Measurements from ENCODE around the gene NAGPA. TPM values are rescaled to one million over a fixed set of nuclear protein-coding genes. Genes with fewer than 3 reads are reported as not detected.

Gene NAGPA
- total RNA-seq, 1 experiment from 2014 or later: 12.6 TPM

DNA sequence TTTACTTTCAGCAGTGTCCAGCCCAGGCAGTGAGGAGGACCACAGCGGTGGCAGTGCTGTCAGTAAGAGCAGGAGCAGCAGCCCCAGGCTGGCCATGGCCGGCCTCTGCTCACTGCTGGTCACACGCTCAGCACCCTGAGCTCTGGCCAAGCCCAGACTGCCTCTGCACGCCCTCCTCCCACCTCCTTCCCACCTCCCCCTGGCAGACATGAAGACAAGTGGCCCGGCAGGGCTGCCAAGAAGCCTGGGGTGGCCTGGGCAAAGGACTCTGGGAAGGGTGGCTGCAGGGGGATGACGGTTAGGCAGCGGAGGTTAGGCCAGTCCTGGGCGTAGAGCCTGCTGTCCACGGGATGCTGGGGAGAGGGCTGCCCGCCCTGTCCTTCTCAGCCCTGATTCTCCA, 32.1 kb upstream of the NAGPA start, which contains the start of gene C16orf89:
C16orf89 (minus strand) TSS at position 144 of the 400 bp plus-strand sequence; CDS start at position 96, 48 bp downstream.
- Histone ChIP-seq H3K9me2 (replicated peaks; ENCODE audit: insufficient read depth, low read length) (no peaks in the 10 kb centered on the region), H4K20me1 (ENCODE audit: insufficient read depth, low read depth, low read length) (no peaks in the 10 kb centered on the region), H3K27me3 (ENCODE audit: low read length) (no peaks in the 10 kb centered on the region), H3K4me3 (ENCODE audit: low read length) (no peak within 1 kb of the TSS), H3K9me3 (ENCODE audit: low read length) (no peaks in the 10 kb centered on the region), H3K4me1 (ENCODE audit: low read length) (peaks cover 6% of the 10 kb centered on the region; the same call in 1 of the 2 replicates), H3K27ac (ENCODE audit: low read length) (no peak within 1 kb of the TSS), H3K9ac (ENCODE audit: low read length) (no peak within 1 kb of the TSS), H3K4me2 (ENCODE audit: low read depth, low read length, poor library complexity, severe bottlenecking) (no peak within 1 kb of the TSS), H3K79me2 (ENCODE audit: low read length) (no peaks in the 10 kb centered on the region), H2AFZ (ENCODE audit: low read length) (no peak within 1 kb of the TSS), H3K36me3 (ENCODE audit: insufficient read depth, low read length) (no peaks in the 10 kb centered on the region)
- no peak for DNase-seq

DNA sequence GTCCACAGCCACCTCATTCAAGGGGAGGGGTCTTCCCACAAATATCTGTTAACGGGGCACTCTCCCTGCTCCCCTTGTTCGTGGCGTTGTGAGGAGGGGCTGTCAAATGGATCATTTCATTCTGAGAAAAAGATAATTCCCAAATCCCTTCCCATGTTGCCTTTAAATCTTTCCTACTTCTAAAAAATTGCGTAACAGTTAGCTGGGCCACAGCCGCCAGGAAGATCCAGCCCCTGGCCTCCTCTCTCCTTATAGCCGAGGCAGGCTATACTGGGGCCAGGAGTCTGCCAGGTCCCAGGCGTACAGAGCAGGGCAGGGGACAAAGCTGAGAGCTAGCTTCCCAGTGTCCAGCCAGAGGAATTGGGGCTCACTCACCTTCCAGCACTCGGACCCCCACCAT, 31.6 kb upstream of the NAGPA start:
- no peak overlapping the region for H3K27ac ChIP-seq (ENCODE audit: low read length)
- no peaks in the 10 kb centered on the region for H3K27me3 ChIP-seq (ENCODE audit: low read length)
- no peaks in the 10 kb centered on the region for H3K36me3 ChIP-seq (ENCODE audit: insufficient read depth, low read length)
- no peak for DNase-seq
- H2AFZ ChIP-seq (ENCODE audit: low read length): no peak overlapping the region
- no peak overlapping the region for H3K4me2 ChIP-seq (ENCODE audit: low read depth, low read length, poor library complexity, severe bottlenecking)
- no peaks in the 10 kb centered on the region for H4K20me1 ChIP-seq (ENCODE audit: insufficient read depth, low read depth, low read length)
- H3K9ac ChIP-seq (ENCODE audit: low read length): no peak overlapping the region
- no peak overlapping the region for H3K4me3 ChIP-seq (ENCODE audit: low read length)
- no peaks in the 10 kb centered on the region for H3K79me2 ChIP-seq (ENCODE audit: low read length)
- no peaks in the 10 kb centered on the region for H3K9me2 ChIP-seq (replicated peaks; ENCODE audit: insufficient read depth, low read length)
- H3K9me3 ChIP-seq (ENCODE audit: low read length): no peaks in the 10 kb centered on the region
- H3K4me1 ChIP-seq (ENCODE audit: low read length): peaks cover 6% of the 10 kb centered on the region; the same call in 1 of the 2 replicates

DNA sequence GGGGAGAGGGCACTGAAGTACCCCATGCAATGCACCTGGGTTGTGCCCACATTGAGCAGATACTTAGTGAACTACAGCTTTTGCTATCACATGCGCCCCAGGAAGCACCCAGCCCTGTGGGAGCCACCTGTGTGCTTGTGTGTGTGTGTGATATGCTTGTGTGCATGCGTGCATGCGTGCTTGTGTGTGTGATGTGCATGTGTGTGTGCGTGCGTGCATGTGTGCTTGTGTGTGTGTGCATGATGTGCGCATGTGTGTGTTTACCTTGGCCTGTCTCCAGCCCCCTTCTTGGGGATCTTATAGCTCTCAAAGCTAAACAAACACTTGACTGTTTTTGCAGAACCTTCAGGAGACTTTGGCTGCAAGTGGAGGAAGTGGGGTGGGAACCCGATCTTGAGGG, 31.2 kb upstream of the NAGPA start:
- H2AFZ ChIP-seq (ENCODE audit: low read length): no peak overlapping the region

DNA sequence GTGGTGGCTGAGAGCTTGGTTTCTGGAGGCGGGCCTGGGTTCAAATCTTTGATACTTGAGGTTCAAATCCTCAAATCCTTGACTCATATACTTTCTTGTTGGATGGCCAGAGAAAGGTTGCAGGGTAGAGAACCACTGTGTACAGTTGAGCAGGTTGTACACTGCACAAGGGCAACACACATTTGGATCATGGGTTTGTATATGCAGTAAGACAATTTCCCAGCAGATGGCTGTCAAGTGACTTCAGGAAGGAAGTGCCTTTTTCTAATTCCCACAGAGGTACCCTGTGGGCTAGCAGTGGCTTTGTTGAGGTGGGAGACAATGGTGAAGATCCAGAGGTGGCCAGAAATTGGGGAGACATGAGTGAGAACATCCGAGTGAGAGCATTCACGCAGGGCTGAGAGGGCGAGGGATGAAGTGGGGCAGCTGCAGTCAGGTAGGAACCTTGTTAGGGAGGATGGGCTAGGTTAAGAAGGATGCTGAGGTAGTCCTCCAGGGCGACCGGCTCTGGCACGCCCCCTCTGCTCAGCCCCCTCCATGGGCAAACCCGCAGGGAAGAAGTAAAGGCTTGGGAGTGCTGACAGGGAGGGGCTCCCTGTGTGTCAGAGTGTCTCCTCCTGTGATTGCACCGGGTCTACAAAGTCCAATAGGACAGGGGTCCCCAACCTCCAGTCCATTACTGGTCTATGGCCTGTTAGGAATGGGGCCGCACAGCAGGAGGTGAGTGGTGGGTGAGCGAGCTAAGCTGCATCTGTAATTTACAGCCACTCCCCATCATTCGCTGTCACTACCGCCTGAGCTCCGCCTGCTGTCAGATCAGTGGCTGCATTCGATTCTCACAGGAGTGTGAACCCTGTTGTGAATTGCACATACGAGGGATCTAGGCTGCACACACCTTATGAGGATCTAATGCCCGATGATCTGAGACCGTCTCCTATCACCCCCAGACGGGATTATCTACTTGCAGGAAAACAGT, 29.3 kb upstream of the NAGPA start:
- no peak overlapping the region for H3K4me2 ChIP-seq (ENCODE audit: low read depth, low read length, poor library complexity, severe bottlenecking)
- no peak overlapping the region for H3K4me3 ChIP-seq (ENCODE audit: low read length)
- no peak overlapping the region for H3K9ac ChIP-seq (ENCODE audit: low read length)
- DNase-seq: no peak
- H3K27me3 ChIP-seq (ENCODE audit: low read length): no peaks in the 10 kb centered on the region
- H3K27ac ChIP-seq (ENCODE audit: low read length): no peak overlapping the region
- no peaks in the 10 kb centered on the region for H3K79me2 ChIP-seq (ENCODE audit: low read length)
- no peak overlapping the region for H2AFZ ChIP-seq (ENCODE audit: low read length)
- peaks cover 6% of the 10 kb centered on the region; the same call in 1 of the 2 replicates for H3K4me1 ChIP-seq (ENCODE audit: low read length)
- H4K20me1 ChIP-seq (ENCODE audit: insufficient read depth, low read depth, low read length): no peaks in the 10 kb centered on the region
- no peaks in the 10 kb centered on the region for H3K36me3 ChIP-seq (ENCODE audit: insufficient read depth, low read length)
- H3K9me2 ChIP-seq (replicated peaks; ENCODE audit: insufficient read depth, low read length): no peaks in the 10 kb centered on the region
- H3K9me3 ChIP-seq (ENCODE audit: low read length): no peaks in the 10 kb centered on the region

More for the DNA sequence above, 31.2 kb upstream of the NAGPA start:
- no peaks in the 10 kb centered on the region for H3K9me2 ChIP-seq (replicated peaks; ENCODE audit: insufficient read depth, low read length)
- H3K9me3 ChIP-seq (ENCODE audit: low read length): no peaks in the 10 kb centered on the region
- no peaks in the 10 kb centered on the region for H3K79me2 ChIP-seq (ENCODE audit: low read length)
- peaks cover 6% of the 10 kb centered on the region; the same call in 1 of the 2 replicates for H3K4me1 ChIP-seq (ENCODE audit: low read length)
- no peaks in the 10 kb centered on the region for H3K36me3 ChIP-seq (ENCODE audit: insufficient read depth, low read length)
- H3K4me3 ChIP-seq (ENCODE audit: low read length): no peak overlapping the region
- H3K27ac ChIP-seq (ENCODE audit: low read length): no peak overlapping the region
- no peak overlapping the region for H3K4me2 ChIP-seq (ENCODE audit: low read depth, low read length, poor library complexity, severe bottlenecking)
- no peaks in the 10 kb centered on the region for H3K27me3 ChIP-seq (ENCODE audit: low read length)
- no peak for DNase-seq
- no peak overlapping the region for H3K9ac ChIP-seq (ENCODE audit: low read length)
- no peaks in the 10 kb centered on the region for H4K20me1 ChIP-seq (ENCODE audit: insufficient read depth, low read depth, low read length)

DNA sequence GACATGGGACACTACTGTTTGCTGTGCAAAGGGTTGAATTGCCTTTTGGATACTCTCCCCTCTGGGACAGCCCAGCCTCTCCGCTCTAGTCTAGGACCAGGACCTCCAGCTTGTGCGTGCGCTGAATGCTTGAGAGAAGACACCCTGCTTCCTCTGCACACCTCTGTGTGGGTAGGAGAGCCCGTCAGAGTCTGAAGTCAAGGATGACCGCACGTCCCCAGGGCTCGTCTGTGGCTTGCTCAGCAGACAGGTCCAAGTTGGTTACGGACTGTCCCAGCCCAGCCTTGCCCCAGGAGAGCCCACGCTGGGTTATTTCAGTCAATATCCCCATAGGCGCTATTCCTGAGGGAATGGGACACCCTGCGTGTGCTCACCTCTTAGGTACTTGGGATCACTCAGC, 28.3 kb upstream of the NAGPA start:
- H3K4me2 ChIP-seq (ENCODE audit: low read depth, low read length, poor library complexity, severe bottlenecking): no peak overlapping the region
- no peaks in the 10 kb centered on the region for H3K27me3 ChIP-seq (ENCODE audit: low read length)
- no peaks in the 10 kb centered on the region for H3K9me2 ChIP-seq (replicated peaks; ENCODE audit: insufficient read depth, low read length)
- H3K36me3 ChIP-seq (ENCODE audit: insufficient read depth, low read length): no peaks in the 10 kb centered on the region
- H3K27ac ChIP-seq (ENCODE audit: low read length): no peak overlapping the region
- no peak overlapping the region for H2AFZ ChIP-seq (ENCODE audit: low read length)
- H3K4me3 ChIP-seq (ENCODE audit: low read length): no peak overlapping the region
- H3K4me1 ChIP-seq (ENCODE audit: low read length): peaks cover 6% of the 10 kb centered on the region; the same call in 1 of the 2 replicates
- no peaks in the 10 kb centered on the region for H4K20me1 ChIP-seq (ENCODE audit: insufficient read depth, low read depth, low read length)
- peak; percentile 52 for DNase-seq
- H3K9ac ChIP-seq (ENCODE audit: low read length): no peak overlapping the region
- H3K79me2 ChIP-seq (ENCODE audit: low read length): no peaks in the 10 kb centered on the region
- no peaks in the 10 kb centered on the region for H3K9me3 ChIP-seq (ENCODE audit: low read length)

DNA sequence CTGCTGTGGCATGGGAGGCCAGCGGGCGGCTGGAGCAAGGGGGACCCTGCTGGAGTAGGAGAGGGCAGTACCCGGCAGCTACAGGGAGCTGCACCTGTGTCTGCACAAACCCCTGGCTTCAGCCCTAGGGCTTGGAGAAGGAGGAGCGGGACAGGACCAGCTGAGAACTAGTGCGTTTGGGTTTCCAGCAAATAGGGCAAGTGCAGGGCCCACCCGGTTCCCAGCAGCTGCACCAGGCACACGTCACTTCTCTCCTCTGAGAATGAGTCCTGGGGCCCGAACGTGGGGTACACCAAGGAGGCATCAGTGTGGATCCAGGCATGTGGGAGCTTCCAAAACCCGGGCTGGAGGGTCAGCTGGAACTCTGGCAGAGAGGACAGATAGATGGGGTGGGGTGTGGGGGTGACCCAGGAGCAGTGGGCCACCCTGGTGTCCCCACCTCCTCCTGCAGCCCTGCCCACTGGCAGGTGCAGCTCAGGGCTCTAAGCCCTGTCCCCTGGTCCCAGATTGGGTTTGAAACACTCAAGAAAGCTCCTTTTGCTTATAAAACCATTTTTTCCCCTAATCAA, 26.4 kb upstream of the NAGPA start:
- Histone ChIP-seq H4K20me1 (ENCODE audit: insufficient read depth, low read depth, low read length) (no peaks in the 10 kb centered on the region), H3K4me2 (ENCODE audit: low read depth, low read length, poor library complexity, severe bottlenecking) (no peak overlapping the region), H3K9me3 (ENCODE audit: low read length) (no peaks in the 10 kb centered on the region), H3K9me2 (replicated peaks; ENCODE audit: insufficient read depth, low read length) (no peaks in the 10 kb centered on the region), H3K27me3 (ENCODE audit: low read length) (no peaks in the 10 kb centered on the region), H2AFZ (ENCODE audit: low read length) (no peak overlapping the region), H3K4me1 (ENCODE audit: low read length) (peaks cover 6% of the 10 kb centered on the region; the same call in 1 of the 2 replicates), H3K4me3 (ENCODE audit: low read length) (no peak overlapping the region), H3K79me2 (ENCODE audit: low read length) (no peaks in the 10 kb centered on the region), H3K36me3 (ENCODE audit: insufficient read depth, low read length) (no peaks in the 10 kb centered on the region), H3K9ac (ENCODE audit: low read length) (no peak overlapping the region), H3K27ac (ENCODE audit: low read length) (no peak overlapping the region)
- DNase-seq: no peak

DNA sequence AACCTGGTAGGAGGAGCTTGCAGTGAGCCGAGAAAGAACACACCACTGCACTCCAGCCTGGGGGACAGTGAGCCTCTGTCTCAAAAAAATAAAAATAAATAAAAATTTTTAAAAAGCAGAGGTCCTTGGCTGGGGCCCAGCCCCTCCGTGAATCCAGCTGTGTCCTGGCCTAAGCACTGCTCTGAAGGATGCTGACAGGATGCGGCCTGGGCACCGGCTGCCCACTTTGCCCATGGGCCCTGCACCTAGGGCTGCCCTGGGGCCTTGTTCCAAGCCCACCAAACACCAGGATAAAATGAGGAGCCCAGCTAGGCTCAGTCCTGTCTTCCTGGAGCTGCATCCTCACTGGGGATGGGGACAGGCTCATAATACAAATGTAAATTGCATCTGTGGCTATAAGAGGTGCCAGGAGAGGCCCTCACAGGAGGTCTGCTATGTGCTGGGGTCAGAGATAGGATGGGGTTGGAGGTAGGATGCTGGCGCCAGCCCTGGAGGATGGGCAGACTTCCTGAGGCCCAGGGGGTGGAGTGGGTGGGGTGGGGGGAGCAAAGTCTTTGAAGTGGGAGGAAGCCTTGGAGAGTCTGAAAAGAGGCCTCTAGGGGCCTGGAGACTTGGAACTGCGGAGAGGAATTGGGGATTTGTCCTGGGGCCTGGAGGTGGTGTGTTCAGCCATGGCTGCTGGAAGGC, 25.8 kb upstream of the NAGPA start:
- no peaks in the 10 kb centered on the region for H3K27me3 ChIP-seq (ENCODE audit: low read length)
- no peak overlapping the region for H3K9ac ChIP-seq (ENCODE audit: low read length)
- DNase-seq: no peak
- no peaks in the 10 kb centered on the region for H3K9me2 ChIP-seq (replicated peaks; ENCODE audit: insufficient read depth, low read length)
- H3K36me3 ChIP-seq (ENCODE audit: insufficient read depth, low read length): no peaks in the 10 kb centered on the region
- H2AFZ ChIP-seq (ENCODE audit: low read length): no peak overlapping the region
- no peak overlapping the region for H3K27ac ChIP-seq (ENCODE audit: low read length)
- H3K79me2 ChIP-seq (ENCODE audit: low read length): no peaks in the 10 kb centered on the region
- H3K4me3 ChIP-seq (ENCODE audit: low read length): no peak overlapping the region
- no peaks in the 10 kb centered on the region for H4K20me1 ChIP-seq (ENCODE audit: insufficient read depth, low read depth, low read length)
- no peak overlapping the region for H3K4me2 ChIP-seq (ENCODE audit: low read depth, low read length, poor library complexity, severe bottlenecking)
- H3K9me3 ChIP-seq (ENCODE audit: low read length): no peaks in the 10 kb centered on the region
- peaks cover 6% of the 10 kb centered on the region; the same call in 1 of the 2 replicates for H3K4me1 ChIP-seq (ENCODE audit: low read length)

DNA sequence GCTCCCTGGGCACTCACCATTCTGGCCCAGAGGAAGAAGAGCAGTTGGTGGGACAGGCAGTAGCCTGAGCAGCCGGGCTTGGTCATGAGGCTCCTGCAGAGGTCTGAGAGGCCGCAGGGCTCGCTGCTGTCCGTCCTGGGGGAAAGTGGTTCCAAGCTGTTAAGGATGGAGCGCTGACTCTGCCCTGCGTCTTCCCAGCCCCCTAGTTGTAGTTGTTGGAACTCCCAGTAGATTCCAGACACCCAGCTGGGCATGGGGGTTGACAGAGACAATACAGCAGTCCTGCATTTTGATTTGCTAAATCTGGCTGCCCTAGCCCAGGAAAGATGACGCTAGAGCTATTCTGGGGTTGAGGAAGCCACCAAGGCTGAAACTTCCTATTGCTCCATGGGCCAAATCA, 24.7 kb upstream of the NAGPA start:
- no peak overlapping the region for H3K4me3 ChIP-seq (ENCODE audit: low read length)
- DNase-seq: no peak
- H3K27me3 ChIP-seq (ENCODE audit: low read length): no peaks in the 10 kb centered on the region
- no peaks in the 10 kb centered on the region for H3K9me2 ChIP-seq (replicated peaks; ENCODE audit: insufficient read depth, low read length)
- H3K4me2 ChIP-seq (ENCODE audit: low read depth, low read length, poor library complexity, severe bottlenecking): no peak overlapping the region
- no peak overlapping the region for H3K27ac ChIP-seq (ENCODE audit: low read length)
- H4K20me1 ChIP-seq (ENCODE audit: insufficient read depth, low read depth, low read length): no peaks in the 10 kb centered on the region
- H3K9ac ChIP-seq (ENCODE audit: low read length): no peak overlapping the region
- H3K36me3 ChIP-seq (ENCODE audit: insufficient read depth, low read length): no peaks in the 10 kb centered on the region
- H3K9me3 ChIP-seq (ENCODE audit: low read length): no peaks in the 10 kb centered on the region
- H3K79me2 ChIP-seq (ENCODE audit: low read length): no peaks in the 10 kb centered on the region
- no peak overlapping the region for H2AFZ ChIP-seq (ENCODE audit: low read length)
- peaks cover 6% of the 10 kb centered on the region; the same call in 1 of the 2 replicates for H3K4me1 ChIP-seq (ENCODE audit: low read length)
